ENCODE results near the gene JAM3.

DNA sequence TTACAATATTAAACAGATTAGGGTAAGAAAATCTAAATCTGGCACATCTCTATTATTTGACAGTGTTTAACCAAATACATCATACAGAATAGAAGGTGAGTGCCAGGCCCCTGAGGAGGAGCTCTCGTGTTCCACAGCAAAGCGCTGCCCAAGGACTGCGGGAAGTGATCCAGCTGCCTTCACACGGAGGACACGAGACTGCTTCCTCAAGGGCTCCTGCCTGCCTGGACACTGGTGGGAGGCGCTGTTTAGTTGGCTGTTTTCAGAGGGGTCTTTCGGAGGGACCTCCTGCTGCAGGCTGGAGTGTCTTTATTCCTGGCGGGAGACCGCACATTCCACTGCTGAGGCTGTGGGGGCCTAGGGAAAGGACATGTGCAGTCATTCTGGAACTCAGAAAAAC lies 83.8 kb downstream of the JAM3 start:
- TF ChIP-seq TAF1 (IDR thresholded peaks at IDR 0.05; ENCODE audit: borderline replicate concordance, low read depth, low read length) = no peak
- TF ChIP-seq POLR2A (IDR thresholded peaks at IDR 0.05; ENCODE audit: low read depth, low read length) = no peak
